ENCODE data around the gene RPP25. TPM values are rescaled to one million over a fixed set of nuclear protein-coding genes. Genes with fewer than 3 reads are reported as not detected.

Gene RPP25
- total RNA-seq, 2 donors from 2014 or later: 11.7 to 11.8 TPM

DNA sequence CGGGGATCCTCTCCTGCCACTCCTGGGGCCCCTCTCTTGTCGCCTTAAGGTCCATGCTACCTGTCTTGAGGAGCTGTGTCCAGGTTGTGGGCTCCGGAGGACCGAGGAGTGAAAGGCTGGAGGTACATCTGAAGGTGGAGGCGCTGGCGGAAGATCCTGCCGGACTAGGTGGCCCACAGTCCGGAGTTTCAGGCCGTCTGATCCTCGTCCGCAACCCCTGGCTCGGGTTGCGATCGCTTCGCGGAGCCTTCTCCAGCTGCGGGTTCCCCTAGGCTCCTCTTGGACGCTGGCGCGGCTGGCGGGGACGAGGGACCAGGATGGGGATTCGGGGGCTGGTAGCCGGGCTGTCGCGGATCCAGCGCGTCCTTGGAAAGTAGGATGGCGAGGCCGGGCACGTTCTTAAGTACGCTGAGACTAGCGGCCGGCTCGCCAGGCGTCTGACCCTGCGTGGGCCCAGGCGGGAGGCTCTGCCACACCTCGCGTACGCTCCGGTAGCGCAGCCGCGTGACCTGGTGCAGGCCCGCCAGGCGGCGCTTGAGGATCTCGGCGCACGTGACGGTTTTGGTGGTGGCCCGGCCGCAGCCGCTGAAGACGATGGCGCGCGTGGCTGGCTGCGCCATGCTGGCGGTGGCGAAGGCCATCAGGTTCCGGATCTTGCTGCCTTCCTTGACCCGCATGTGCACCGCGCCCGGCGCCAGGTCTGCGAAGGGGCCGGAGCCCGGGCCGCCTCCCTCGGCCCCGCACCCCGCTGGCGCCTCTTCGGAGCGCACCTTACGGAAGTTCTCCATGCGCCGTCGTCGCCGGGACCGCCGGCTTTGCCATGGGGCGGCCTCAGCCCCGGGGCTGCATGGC, 550 bp downstream of the RPP25 start:
- peak; percentile 32 for TF ChIP-seq CTCF (IDR thresholded peaks at IDR 0.05)
- no peaks in the 10 kb centered on the region for H3K9me3 ChIP-seq
- H3K36me3 ChIP-seq: no peaks in the 10 kb centered on the region
- H3K4me3 ChIP-seq: peak overlapping the region; percentile 74
- H3K4me1 ChIP-seq (ENCODE audit: control insufficient read depth in 1 of 2, low read depth in 2 of 2): peaks cover 16 to 50% of the 10 kb centered on the region in 2 donors
- no peaks in the 10 kb centered on the region for H3K27me3 ChIP-seq (replicated peaks; ENCODE audit: insufficient read depth)
- peak overlapping the region; percentile 87 to 89 for H3K27ac ChIP-seq
- DNase-seq (ENCODE audit: low spot score) (peak; percentile 19), ATAC-seq (ENCODE audit: insufficient number of reproducible peaks, low FRiP score, low read depth) (no peak)

GRCh38 chr15:74955017-74955416, 1.6 kb downstream of the RPP25 start:
- no peaks in the 10 kb centered on the region for H3K9me3 ChIP-seq
- no peak overlapping the region for H3K27ac ChIP-seq
- no peaks in the 10 kb centered on the region for H3K36me3 ChIP-seq
- H3K4me3 ChIP-seq: peak overlapping the region; percentile 74
- TF ChIP-seq CTCF (IDR thresholded peaks at IDR 0.05): no peak
- peaks cover 16 to 53% of the 10 kb centered on the region in 2 donors for H3K4me1 ChIP-seq (ENCODE audit: control insufficient read depth in 1 of 2, low read depth in 2 of 2)
- ATAC-seq (ENCODE audit: insufficient number of reproducible peaks, low FRiP score, low read depth) (no peak), DNase-seq (ENCODE audit: low spot score) (no peak)
- no peaks in the 10 kb centered on the region for H3K27me3 ChIP-seq (replicated peaks; ENCODE audit: insufficient read depth)

- no peaks in the 10 kb centered on the region for H3K27me3 ChIP-seq (replicated peaks; ENCODE audit: insufficient read depth)
- peaks cover 15 to 48% of the 10 kb centered on the region in 2 donors for H3K4me1 ChIP-seq (ENCODE audit: control insufficient read depth in 1 of 2, low read depth in 2 of 2)
- H3K27ac ChIP-seq: no peak overlapping the region
- no peaks in the 10 kb centered on the region for H3K36me3 ChIP-seq
- no peak for TF ChIP-seq CTCF (IDR thresholded peaks at IDR 0.05)
- no peak overlapping the region for H3K4me3 ChIP-seq
- ATAC-seq (ENCODE audit: insufficient number of reproducible peaks, low FRiP score, low read depth) (no peak), DNase-seq (ENCODE audit: low spot score) (no peak)
- no peaks in the 10 kb centered on the region for H3K9me3 ChIP-seq
Measured at GRCh38 chr15:74954515-74954914, 2.1 kb downstream of the RPP25 start.

- no peaks in the 10 kb centered on the region for H3K9me3 ChIP-seq
- no peaks in the 10 kb centered on the region for H3K27me3 ChIP-seq (replicated peaks; ENCODE audit: insufficient read depth)
- ATAC-seq (ENCODE audit: insufficient number of reproducible peaks, low FRiP score, low read depth) (no peak), DNase-seq (ENCODE audit: low spot score) (no peak)
- H3K36me3 ChIP-seq: no peaks in the 10 kb centered on the region
- H3K4me1 ChIP-seq (ENCODE audit: control insufficient read depth in 1 of 2, low read depth in 2 of 2): peaks cover 3 to 25% of the 10 kb centered on the region in 2 donors
- TF ChIP-seq CTCF (IDR thresholded peaks at IDR 0.05): no peak
- H3K4me3 ChIP-seq: no peak overlapping the region
- no peak overlapping the region for H3K27ac ChIP-seq
Measured at GRCh38 chr15:74951006-74951405, 5.6 kb downstream of the RPP25 start.

DNA sequence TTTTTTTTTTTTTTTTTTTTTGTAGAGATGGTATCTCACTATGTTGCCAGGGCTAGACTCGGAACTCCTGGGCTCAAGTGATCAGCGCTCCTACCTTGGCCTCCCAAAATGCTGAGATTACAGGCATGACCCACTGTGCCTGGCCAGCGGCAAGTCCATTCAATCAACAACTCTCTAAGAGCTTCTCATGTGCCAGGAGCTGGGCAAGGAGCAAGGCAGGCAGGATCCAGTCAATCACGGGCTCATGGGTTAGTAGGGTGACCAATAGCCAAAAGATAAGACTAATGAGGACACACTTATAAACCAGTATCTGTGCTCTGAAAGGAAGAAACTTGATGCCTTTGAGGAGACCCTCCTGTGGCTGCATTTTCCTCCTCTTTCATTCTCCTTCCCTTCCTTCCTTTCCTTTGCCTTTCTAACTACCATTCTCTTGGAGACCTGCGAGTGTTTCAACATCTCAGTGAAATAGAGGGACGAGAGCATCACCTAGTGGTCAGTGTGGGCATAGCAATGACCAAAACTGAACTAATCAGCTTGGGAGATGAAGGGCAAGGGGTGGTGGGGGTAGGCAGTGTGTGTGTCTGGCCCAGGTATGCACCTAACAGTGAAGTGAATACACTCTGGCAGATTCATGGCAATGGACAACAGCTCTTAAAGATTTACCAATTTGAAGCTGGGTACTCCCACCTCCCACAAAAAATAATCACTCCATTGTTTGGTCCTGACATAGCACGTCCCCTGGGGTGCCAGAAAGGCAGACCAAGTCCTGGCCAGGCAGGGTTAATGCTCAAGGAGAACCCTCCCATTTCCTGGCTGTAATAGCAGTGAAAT, 6.3 kb downstream of the RPP25 start:
- peak; percentile 98 for TF ChIP-seq CTCF (IDR thresholded peaks at IDR 0.05)
- Histone ChIP-seq H3K4me3 (no peak overlapping the region), H3K9me3 (no peaks in the 10 kb centered on the region), H3K27me3 (replicated peaks; ENCODE audit: insufficient read depth) (no peaks in the 10 kb centered on the region), H3K36me3 (no peaks in the 10 kb centered on the region), H3K27ac (no peak overlapping the region), H3K4me1 (ENCODE audit: control insufficient read depth in 1 of 2, low read depth in 2 of 2) (peaks cover 0 to 18% of the 10 kb centered on the region in 2 donors)
- peak; percentile 42 for DNase-seq (ENCODE audit: low spot score)
- peak; percentile 39 for ATAC-seq (ENCODE audit: insufficient number of reproducible peaks, low FRiP score, low read depth)

Data from thoracic aorta (tissue), 2 donors.